D721Med (cell line): ENCODE data around the gene VPS52.

Source experiments
- DNase-seq: peaks from one replicate; pipeline ENCODE4 v3.0.0; 2011; ENCODE audit warnings: low spot score; ENCODE audit not compliant: insufficient read length
- FAIRE-seq: peaks from 2 replicates; lab custom pipeline; 2011; peaks lifted over from hg19 to GRCh38; lab: Jason Lieb, UNC
- CTCF ChIP-seq: IDR thresholded peaks from 2 replicates; pipeline ENCODE4 v1.5.1; 2012; ENCODE audit warnings: mild to moderate bottlenecking, control low read depth; ENCODE audit not compliant: insufficient read depth; ENCODE audit errors: missing control alignments

Gene VPS52

GRCh38 chr6:33317669-33318425, 46.2 kb upstream of the VPS52 start, which contains the start of gene ZBTB22:
Gene ZBTB22 (minus strand): TSS chr6:33317744. CDS start chr6:33316916, 828 bp downstream.
- TF ChIP-seq CTCF = no peak
- FAIRE-seq = no peak
- DNase-seq = peak; percentile 87

- DNase-seq (peak; percentile 55), FAIRE-seq (no peak)
- TF ChIP-seq CTCF = no peak
These were observed 45.7 kb upstream of the VPS52 start for GRCh38 chr6:33317419-33317668.

- no peak for FAIRE-seq
- DNase-seq = no peak
- TF ChIP-seq CTCF = no peak
These were observed 45.1 kb upstream of the VPS52 start for GRCh38 chr6:33316603-33317418.

- no peak for TF ChIP-seq CTCF
- FAIRE-seq (no peak), DNase-seq (no peak)
These were observed 44.3 kb upstream of the VPS52 start for GRCh38 chr6:33315793-33316602.

GRCh38 chr6:33314943-33315792, 43.5 kb upstream of the VPS52 start:
- TF ChIP-seq CTCF = no peak
- no peak for DNase-seq
- FAIRE-seq = no peak

GRCh38 chr6:33314515-33314942, 42.9 kb upstream of the VPS52 start:
- FAIRE-seq = no peak
- no peak for DNase-seq
- no peak for TF ChIP-seq CTCF
